HCT116 (cell line): ENCODE measurements around the gene ZNF536. TPM values are rescaled to one million over a fixed set of nuclear protein-coding genes. Genes with fewer than 3 reads are reported as not detected.

Source experiments
- ATAC-seq: fragments of 200-7000 bp; cut with Tn5 transposase; 2 replicates; pipeline ENCODE4 v1.9.1; 2020; ENCODE audit warnings: mild to moderate bottlenecking, moderate library complexity
- BruUV-seq: library from RNA; stranded (reverse); fragments of 400-500 nt; replicated peaks from 2 replicates; lab custom pipeline; 2021; lab: Mats Ljungman, UMichigan
- CTCF ChIA-PET: fragments of 300-600 bp; sonication (Branson Sonifier 250); formaldehyde crosslinking; loops from one replicate; lab custom pipeline; 2021; ENCODE audit warnings: antibody characterized with exemption; lab: Charles Lee
- POLR2A ChIA-PET: fragments of 300-600, 350-600 bp; sonication (Branson Sonifier 250); formaldehyde crosslinking; loops from one replicate; lab custom pipeline; 2021; ENCODE audit warnings: antibody characterized with exemption; lab: Charles Lee
- RAD21 ChIA-PET, 2 experiments: fragments of 300-600 bp; sonication (Branson Sonifier 250); formaldehyde crosslinking; loops; one replicate each; lab custom pipeline; 2023; ENCODE audit warnings: low total read pairs in 2 of 2; ENCODE audit not compliant: uncharacterized antibody in 2 of 2, unreplicated experiment in 2 of 2, low non-redundant PET in 1 of 2; lab: Charles Lee
- DNase-seq: peaks from one replicate; pipeline ENCODE4 v3.0.0-alpha.2; 2010; ENCODE audit warnings: low read depth, low spot score
- H2AFZ ChIP-seq: fragments of 200-600 bp; shearing (Covaris generic), sonication (generic); 2 replicates; pipeline ENCODE4 v1.6.1; 2017; ENCODE audit warnings: low read depth, mixed run types, mixed read lengths, antibody characterized with exemption, low read length; ENCODE audit not compliant: poor library complexity, severe bottlenecking
- H3K27ac ChIP-seq: 2 replicates; pipeline ENCODE4 v1.5.1; 2012; ENCODE audit warnings: low read depth, low read length
- H3K27me3 ChIP-seq: fragments of 200-600 bp; sonication (generic); 2 replicates; pipeline ENCODE4 v1.6.1; 2016; ENCODE audit warnings: mixed run types, low read length, mixed read lengths; ENCODE audit not compliant: insufficient read depth
- H3K36me3 ChIP-seq, 2 experiments: fragments of 200-500 bp in 1 of 2; fragments of 200-600 bp in 1 of 2; sonication (Bioruptor generic) in 1 of 2; sonication (generic) in 1 of 2; 2 replicates each; pipeline versions ENCODE4 v1.5.1 to v1.6.1; 2014 to 2016; ENCODE audit warnings: low read length in 2 of 2, inconsistent platforms in 1 of 2, mixed read lengths in 1 of 2, mixed run types in 1 of 2; ENCODE audit not compliant: insufficient read depth in 2 of 2, control insufficient read depth in 1 of 2
- H3K4me1 ChIP-seq, 2 experiments: fragments of 200-600 bp in 1 of 2; sonication (generic) in 1 of 2; 2 replicates each; pipeline versions ENCODE4 v1.5.1 to v1.6.1; 2012 to 2017; ENCODE audit warnings: low read length in 2 of 2, inconsistent platforms in 1 of 2, mild to moderate bottlenecking in 1 of 2, mixed read lengths in 1 of 2, mixed run types in 1 of 2, moderate library complexity in 1 of 2; ENCODE audit not compliant: insufficient read depth in 2 of 2, control insufficient read depth in 1 of 2
- H3K4me2 ChIP-seq: fragments of 200-600 bp; sonication (generic); 2 replicates; pipeline ENCODE4 v1.6.1; 2017; ENCODE audit warnings: mixed run types, low read length, mixed read lengths
- H3K4me3 ChIP-seq, 2 experiments: fragments of 200-600 bp in 1 of 2; sonication (generic) in 1 of 2; replicated peaks in 1 of 2; 2 replicates each; pipeline ENCODE4 v1.5.1; 2011 to 2016; ENCODE audit warnings: low read length in 2 of 2, control low read depth in 1 of 2, low read depth in 1 of 2, mild to moderate bottlenecking in 1 of 2, mixed read lengths in 1 of 2, mixed run types in 1 of 2
- H3K79me2 ChIP-seq: fragments of 200-600 bp; sonication (generic); 2 replicates; pipeline ENCODE4 v1.6.1; 2017; ENCODE audit warnings: mild to moderate bottlenecking, mixed run types, low read length, moderate library complexity, mixed read lengths; ENCODE audit not compliant: insufficient read depth
- H3K9ac ChIP-seq: fragments of 200-600 bp; sonication (generic); 2 replicates; pipeline ENCODE4 v1.6.1; 2016; ENCODE audit warnings: low read length, mixed read lengths
- H3K9me2 ChIP-seq: fragments of 200-600 bp; sonication (generic), shearing (Covaris generic); 2 replicates; pipeline ENCODE4 v1.6.1; 2017; ENCODE audit warnings: mixed run types, mild to moderate bottlenecking, moderate library complexity; ENCODE audit not compliant: insufficient read depth
- H3K9me3 ChIP-seq, 2 experiments: fragments of 200-500 bp in 1 of 2; fragments of 200-600 bp in 1 of 2; sonication (Bioruptor generic) in 1 of 2; sonication (generic) in 1 of 2; 2 replicates each; pipeline ENCODE4 v1.6.1; 2014 to 2017; ENCODE audit warnings: low read length in 2 of 2, mixed read lengths in 2 of 2, inconsistent platforms in 1 of 2, low read depth in 1 of 2, mild to moderate bottlenecking in 1 of 2, mixed run types in 1 of 2, moderate library complexity in 1 of 2; ENCODE audit not compliant: control insufficient read depth in 1 of 2, insufficient read depth in 1 of 2
- H4K20me1 ChIP-seq: fragments of 200-600 bp; sonication (generic), shearing (Covaris generic); 2 replicates; pipeline ENCODE4 v1.6.1; 2017; ENCODE audit warnings: mixed run types, mild to moderate bottlenecking, moderate library complexity; ENCODE audit not compliant: insufficient read depth
- CBX3 ChIP-seq: IDR thresholded peaks from 2 replicates; pipeline ENCODE4 v1.6.1; 2012; ENCODE audit warnings: low read depth
- CEBPB ChIP-seq: IDR thresholded peaks from 2 replicates; pipeline ENCODE4 v1.6.1; 2012; ENCODE audit warnings: low read depth
- CTCF ChIP-seq, 3 experiments: fragments of 200-600 bp in 1 of 3; sonication (generic) in 1 of 3; IDR thresholded peaks in 2 of 3; conservative IDR thresholded peaks in 1 of 3; 2 replicates each; pipeline ENCODE4 v1.5.1; 2012 to 2017; ENCODE audit warnings: low read depth in 2 of 3, low read length in 2 of 3, antibody characterized with exemption in 1 of 3, borderline replicate concordance in 1 of 3, control low read depth in 1 of 3, mild to moderate bottlenecking in 1 of 3, mixed read lengths in 1 of 3, mixed run types in 1 of 3, moderate library complexity in 1 of 3; ENCODE audit not compliant: insufficient read depth in 1 of 3
- EGR1 ChIP-seq: IDR thresholded peaks from 2 replicates; pipeline ENCODE4 v1.6.1; 2012; ENCODE audit warnings: low read depth
- ELF1 ChIP-seq: IDR thresholded peaks from 2 replicates; pipeline ENCODE4 v1.6.1; 2012; ENCODE audit warnings: low read depth, borderline replicate concordance
- EZH2 ChIP-seq: fragments of 200-600 bp; sonication (generic); IDR thresholded peaks from 2 replicates; pipeline ENCODE4 v1.6.1; 2017; ENCODE audit warnings: antibody characterized with exemption, mixed run types
- EZH2phosphoT487 ChIP-seq: fragments of 200-600 bp; IDR thresholded peaks from 2 replicates; pipeline ENCODE4 v1.6.1; 2018; ENCODE audit warnings: antibody characterized with exemption, borderline replicate concordance
- FOSL1 ChIP-seq: IDR thresholded peaks from 2 replicates; pipeline ENCODE4 v1.6.1; 2012; ENCODE audit warnings: low read depth
- JUND ChIP-seq: IDR thresholded peaks from 2 replicates; pipeline ENCODE4 v1.6.1; 2012
- MAX ChIP-seq: IDR thresholded peaks from 2 replicates; pipeline ENCODE4 v1.6.1; 2012
- POLR2A ChIP-seq: IDR thresholded peaks from 2 replicates; pipeline ENCODE4 v1.7.0; 2011; ENCODE audit warnings: borderline replicate concordance; ENCODE audit not compliant: insufficient read depth, insufficient read length; ENCODE audit errors: extremely low read depth
- RAD21 ChIP-seq: IDR thresholded peaks from 2 replicates; pipeline ENCODE4 v1.6.1; 2012; ENCODE audit warnings: low read depth, mild to moderate bottlenecking
- REST ChIP-seq: IDR thresholded peaks from 2 replicates; pipeline ENCODE4 v1.6.1; 2012; ENCODE audit warnings: low read depth
- SIN3A ChIP-seq: IDR thresholded peaks from 2 replicates; pipeline ENCODE4 v1.6.1; 2012; ENCODE audit warnings: low read depth
- SP1 ChIP-seq: IDR thresholded peaks from 2 replicates; pipeline ENCODE4 v1.6.1; 2012; ENCODE audit warnings: low read depth
- SRF ChIP-seq: IDR thresholded peaks from 2 replicates; pipeline ENCODE4 v1.6.1; 2012; ENCODE audit warnings: low read depth
- TCF7L2 ChIP-seq: IDR thresholded peaks from 2 replicates; pipeline ENCODE4 v1.7.0; 2011; ENCODE audit warnings: borderline replicate concordance, inconsistent platforms; ENCODE audit not compliant: insufficient read depth, insufficient read length; ENCODE audit errors: extremely low read depth
- ZBTB33 ChIP-seq: IDR thresholded peaks from 2 replicates; pipeline ENCODE4 v1.6.1; 2011; ENCODE audit warnings: mild to moderate bottlenecking, low read length, moderate library complexity; ENCODE audit not compliant: insufficient replicate concordance; ENCODE audit errors: extremely low read depth
- ZFX ChIP-seq: fragments of 450-650 bp; IDR thresholded peaks from 2 replicates; pipeline ENCODE4 v1.6.1; 2017
- ZNF274 ChIP-seq: fragments of 200-500 bp; sonication (Bioruptor generic); IDR thresholded peaks from 2 replicates; pipeline ENCODE4 v1.6.1; 2014; ENCODE audit warnings: mild to moderate bottlenecking, low read depth, low read length, inconsistent platforms
- intact Hi-C: fragments of 100-400 bp; cut with micrococcal nuclease; formaldehyde crosslinking; loops from 2 replicates; pipeline ENCODE4 v1.10.0; 2022
- total RNA-seq: library from RNA; stranded (reverse); gene quantifications from one replicate; pipeline ENCODE4 v1.2.1, GENCODE V29; 2021; ENCODE audit not compliant: unreplicated experiment

Gene ZNF536
- total RNA-seq, 1 experiment from 2014 or later: not detected

GRCh38 chr19:30324982-30325381 is 47.2 kb upstream of the ZNF536 start:
- H3K27ac ChIP-seq: no peak overlapping the region
- ChIA-PET CTCF (no interaction called here), POLR2A (no interaction called here), RAD21 (no interaction called here)
- TF ChIP-seq EZH2phosphoT487: no peak
- no peak for TF ChIP-seq SRF
- TF ChIP-seq MAX: no peak
- TF ChIP-seq ZFX: no peak
- TF ChIP-seq CTCF (IDR thresholded peaks at IDR 0.05 in 2 of 3, conservative IDR thresholded peaks at IDR 0.05 in 1 of 3; ENCODE audit: borderline replicate concordance in 1 of 3, insufficient read depth in 1 of 3, low read depth in 2 of 3, low read length in 2 of 3): no peak
- TF ChIP-seq ZBTB33: no peak
- TF ChIP-seq SP1: no peak
- no peak for TF ChIP-seq ELF1
- no peak for TF ChIP-seq EZH2
- no peak for TF ChIP-seq ZNF274
- no peak for TF ChIP-seq POLR2A
- TF ChIP-seq REST: no peak
- TF ChIP-seq EGR1: no peak
- no peak for TF ChIP-seq CBX3
- no peak for TF ChIP-seq SIN3A
- no peak for TF ChIP-seq TCF7L2
- TF ChIP-seq JUND: no peak
- no peak for TF ChIP-seq RAD21
- no peak for TF ChIP-seq CEBPB
- no peak for TF ChIP-seq FOSL1
- H4K20me1 ChIP-seq: no peaks in the 10 kb centered on the region
- H3K4me2 ChIP-seq: no peak overlapping the region
- no TSS peak for BruUV-seq
- peaks cover 14% of the 10 kb centered on the region for H3K27me3 ChIP-seq
- H3K4me1 ChIP-seq: no peaks in the 10 kb centered on the region
- no peaks in the 10 kb centered on the region for H3K36me3 ChIP-seq
- intact Hi-C loops: no loop called here
- no peaks in the 10 kb centered on the region for H3K9me3 ChIP-seq
- H3K4me3 ChIP-seq: no peak overlapping the region
- DNase-seq (no peak), ATAC-seq (no peak)
- H3K9me2 ChIP-seq: no peaks in the 10 kb centered on the region
- H2AFZ ChIP-seq: no peak overlapping the region
- H3K9ac ChIP-seq: no peak overlapping the region
- H3K79me2 ChIP-seq: no peaks in the 10 kb centered on the region
